SH-SY5Y (cell line): Measurements from ENCODE around the gene LSM12.

ENCODE experiments used
- GATA2 ChIP-seq: IDR thresholded peaks from 2 replicates; pipeline ENCODE4 v1.6.1; 2011; ENCODE audit warnings: mild to moderate bottlenecking, low read depth, low read length
- GATA3 ChIP-seq: IDR thresholded peaks from 2 replicates; pipeline ENCODE4 v1.6.1; 2011; ENCODE audit warnings: low read depth, mild to moderate bottlenecking, low read length, moderate library complexity

- no peak for TF ChIP-seq GATA2
- no peak for TF ChIP-seq GATA3
Observed at GRCh38 chr17:44043272-44043696, 23.2 kb downstream of the LSM12 start.
